Liver (tissue), 9 donors: ENCODE data around the gene SLC1A2. TPM values are rescaled to one million over a fixed set of nuclear protein-coding genes. Genes with fewer than 3 reads are reported as not detected.

ENCODE experiments used
- DNase-seq: peaks from one replicate; pipeline ENCODE4 v3.0.0-alpha.2; 2017; ENCODE audit warnings: low spot score
- H3K27ac ChIP-seq, 2 donors: one replicate each; pipeline ENCODE4 v1.7.0; 2013; ENCODE audit warnings: inconsistent platforms in 2 of 2, low read length in 2 of 2, control low read depth in 1 of 2, low read depth in 1 of 2, mild to moderate bottlenecking in 1 of 2
- H3K27me3 ChIP-seq, 4 donors: one replicate each; pipeline versions ENCODE4 v1.6.1 to v1.7.0; 2013; ENCODE audit warnings: low read length in 3 of 4, inconsistent platforms in 1 of 4, mild to moderate bottlenecking in 1 of 4, moderate library complexity in 1 of 4; ENCODE audit not compliant: control insufficient read depth in 4 of 4, insufficient read depth in 4 of 4
- H3K36me3 ChIP-seq, 4 donors: one replicate each; pipeline versions ENCODE4 v1.6.1 to v1.7.0; 2013; ENCODE audit warnings: low read length in 3 of 4, mild to moderate bottlenecking in 3 of 4, low read depth in 1 of 4, moderate library complexity in 1 of 4; ENCODE audit not compliant: control insufficient read depth in 4 of 4, insufficient read depth in 3 of 4
- H3K4me1 ChIP-seq, 4 donors: one replicate each; pipeline versions ENCODE4 v1.6.1 to v1.7.0; 2013; ENCODE audit warnings: low read length in 3 of 4, mild to moderate bottlenecking in 3 of 4, moderate library complexity in 1 of 4; ENCODE audit not compliant: control insufficient read depth in 4 of 4, insufficient read depth in 4 of 4
- H3K4me3 ChIP-seq, 3 donors: one replicate each; pipeline versions ENCODE4 v1.6.1 to v1.7.0; 2013; ENCODE audit warnings: low read length in 3 of 3, control low read depth in 1 of 3, low read depth in 1 of 3, mild to moderate bottlenecking in 1 of 3
- H3K9ac ChIP-seq, 2 donors: one replicate each; pipeline ENCODE4 v1.7.0; 2013; ENCODE audit warnings: low read length in 2 of 2, mild to moderate bottlenecking in 2 of 2, moderate library complexity in 2 of 2, control low read depth in 1 of 2, low read depth in 1 of 2
- H3K9me3 ChIP-seq, 4 donors: one replicate each; pipeline versions ENCODE4 v1.6.1 to v1.7.0; 2013; ENCODE audit warnings: low read length in 3 of 4; ENCODE audit not compliant: control insufficient read depth in 4 of 4
- CTCF ChIP-seq: fragments of 150-350 bp; IDR thresholded peaks from 2 replicates; pipeline ENCODE4 v1.5.1; 2017; ENCODE audit warnings: improper control_type of control experiment, low read depth, low read length; ENCODE audit not compliant: missing input control
- EGR1 ChIP-seq, 2 donors: IDR thresholded peaks; 2 replicates each; pipeline ENCODE4 v1.6.1; 2016 to 2018; ENCODE audit warnings: antibody characterized with exemption in 2 of 2, low read depth in 2 of 2
- FOXA1 ChIP-seq: IDR thresholded peaks from 2 replicates; pipeline ENCODE4 v1.6.1; 2016; ENCODE audit warnings: antibody characterized with exemption
- FOXA2 ChIP-seq: IDR thresholded peaks from 2 replicates; pipeline ENCODE4 v1.6.1; 2016; ENCODE audit warnings: antibody characterized with exemption
- GABPA ChIP-seq, 2 donors: IDR thresholded peaks in 1 of 2; conservative IDR thresholded peaks in 1 of 2; 2 replicates each; pipeline ENCODE4 v1.6.1; 2016; ENCODE audit warnings: antibody characterized with exemption in 2 of 2, mild to moderate bottlenecking in 1 of 2, moderate library complexity in 1 of 2
- HNF4A ChIP-seq, 2 donors: conservative IDR thresholded peaks; 2 replicates each; pipeline ENCODE4 v1.6.1; 2016; ENCODE audit warnings: antibody characterized with exemption in 2 of 2, mild to moderate bottlenecking in 2 of 2
- HNF4G ChIP-seq: IDR thresholded peaks from 2 replicates; pipeline ENCODE4 v1.6.1; 2016; ENCODE audit warnings: antibody characterized with exemption
- MAX ChIP-seq: IDR thresholded peaks from 2 replicates; pipeline ENCODE4 v1.6.1; 2016; ENCODE audit warnings: antibody characterized with exemption
- NR2F2 ChIP-seq: IDR thresholded peaks from 2 replicates; pipeline ENCODE4 v1.6.1; 2016; ENCODE audit warnings: antibody characterized with exemption
- RAD21 ChIP-seq, 2 donors: IDR thresholded peaks; 2 replicates each; pipeline ENCODE4 v1.6.1; 2016; ENCODE audit warnings: antibody characterized with exemption in 2 of 2, mild to moderate bottlenecking in 2 of 2
- REST ChIP-seq: IDR thresholded peaks from 2 replicates; pipeline ENCODE4 v1.6.1; 2016; ENCODE audit warnings: antibody characterized with exemption, mild to moderate bottlenecking
- RXRA ChIP-seq, 2 donors: IDR thresholded peaks; 2 replicates each; pipeline ENCODE4 v1.6.1; 2017 to 2018; ENCODE audit warnings: antibody characterized with exemption in 2 of 2, mild to moderate bottlenecking in 1 of 2
- SP1 ChIP-seq: IDR thresholded peaks from 2 replicates; pipeline ENCODE4 v1.6.1; 2018; ENCODE audit warnings: antibody characterized with exemption, mild to moderate bottlenecking
- TAF1 ChIP-seq: conservative IDR thresholded peaks from 2 replicates; pipeline ENCODE4 v1.6.1; 2016; ENCODE audit warnings: antibody characterized with exemption, mild to moderate bottlenecking
- YY1 ChIP-seq: IDR thresholded peaks from 2 replicates; pipeline ENCODE4 v1.6.1; 2016; ENCODE audit warnings: antibody characterized with exemption, mild to moderate bottlenecking
- ZBTB33 ChIP-seq: IDR thresholded peaks from 2 replicates; pipeline ENCODE4 v1.6.1; 2016; ENCODE audit warnings: antibody characterized with exemption
- WGBS: extraction: QIAGEN DNeasy Blood & Tissue Kit; methylation state at CpG from one replicate; pipeline ENCODE4 v1.1.7; 2013; 5-methylcytosine and 5-hydroxymethylcytosine counted together
- polyA plus RNA-seq, 2 donors: library from polyadenylated mRNA; stranded (reverse) in 1 of 2; unstranded in 1 of 2; fragments of 200-250 nt in 1 of 2; fragments of >200 nt in 1 of 2; fragmentation: Nextera tagmentation in 1 of 2; extraction: Ambion mirVana in 1 of 2; gene quantifications; one replicate each; pipeline versions ENCODE4 v1.2.1 to v1.2.3, GENCODE V29; 2013 to 2015
- total RNA-seq, 2 donors: library from RNA; depleted of rRNA; stranded (reverse); fragments of >200 nt; gene quantifications; one replicate each; pipeline ENCODE4 v1.2.3, GENCODE V29; 2014
- donor health status: healthy.
- donor health status: healthy.
- donor health status: healthy.
- donor health status: healthy.
- donor health status: healthy.

Gene SLC1A2
- total and polyA plus RNA-seq, 4 donors, result 6.4 to 19.5 (median 13.5) TPM

GRCh38 chr11:35242412-35243242 lies 176.7 kb downstream of the SLC1A2 start:
- no peaks in the 10 kb centered on the region for H3K27me3 ChIP-seq
- peaks cover 0 to 7% (median 0%) of the 10 kb centered on the region in 4 donors for H3K4me1 ChIP-seq
- H3K9ac ChIP-seq, result no peak overlapping the region
- no peak for DNase-seq
- TF ChIP-seq HNF4G, result no peak
- no peak for TF ChIP-seq REST
- no peak for TF ChIP-seq YY1
- TF ChIP-seq TAF1, result no peak
- TF ChIP-seq ZBTB33, result no peak
- no peak for TF ChIP-seq NR2F2
- no peak for TF ChIP-seq RAD21 (IDR thresholded peaks at IDR 0.05)
- TF ChIP-seq RXRA (IDR thresholded peaks at IDR 0.05), result no peak
- no peak for TF ChIP-seq EGR1 (IDR thresholded peaks at IDR 0.05; ENCODE audit: low read depth in 2 of 2)
- no peak for TF ChIP-seq CTCF
- TF ChIP-seq GABPA (IDR thresholded peaks at IDR 0.05 in 1 of 2, conservative IDR thresholded peaks at IDR 0.05 in 1 of 2), result no peak
- TF ChIP-seq FOXA1, result no peak
- TF ChIP-seq FOXA2, result no peak
- no peak overlapping the region for H3K27ac ChIP-seq
- no peaks in the 10 kb centered on the region for H3K36me3 ChIP-seq
- H3K4me3 ChIP-seq, result no peak overlapping the region
- H3K9me3 ChIP-seq, result no peaks in the 10 kb centered on the region
- 94% methylated on average over 3 of the region's 3 CpGs for WGBS

GRCh38 chr11:35241531-35241930 lies 177.8 kb downstream of the SLC1A2 start:
- Histone ChIP-seq H3K27me3 (no peaks in the 10 kb centered on the region), H3K36me3 (no peaks in the 10 kb centered on the region), H3K9me3 (no peaks in the 10 kb centered on the region), H3K9ac (no peak overlapping the region), H3K4me3 (no peak overlapping the region), H3K4me1 (peaks cover 0 to 7% (median under 1%) of the 10 kb centered on the region in 4 donors), H3K27ac (no peak overlapping the region)
- no peak for DNase-seq
- 91% methylated on average over 1 of the region's 1 CpG for WGBS
- TF ChIP-seq FOXA2, result no peak
- TF ChIP-seq RXRA (IDR thresholded peaks at IDR 0.05), result no peak
- no peak for TF ChIP-seq ZBTB33
- no peak for TF ChIP-seq REST
- TF ChIP-seq HNF4A (conservative IDR thresholded peaks at IDR 0.05), result no peak
- TF ChIP-seq RAD21 (IDR thresholded peaks at IDR 0.05), result no peak
- TF ChIP-seq EGR1 (IDR thresholded peaks at IDR 0.05; ENCODE audit: low read depth in 2 of 2), result no peak
- TF ChIP-seq SP1, result no peak
- TF ChIP-seq YY1, result no peak
- TF ChIP-seq MAX, result no peak
- TF ChIP-seq FOXA1, result no peak
